GM19023 (cell line): ENCODE data around the gene ALDH1L2.
"Not testable (repeated sequence)": the region's sequence is repeated elsewhere in the genome, so short reads cannot be mapped to it uniquely, and the experiment has no call there.

Experiments
- ATAC-seq: cut with Tn5 transposase; IDR thresholded peaks from one replicate; pipeline ENCODE4 v1.9.1; 2021; ENCODE audit warnings: mild to moderate bottlenecking, moderate library complexity; ENCODE audit not compliant: unreplicated experiment

ALDH1L2 gene

DNA sequence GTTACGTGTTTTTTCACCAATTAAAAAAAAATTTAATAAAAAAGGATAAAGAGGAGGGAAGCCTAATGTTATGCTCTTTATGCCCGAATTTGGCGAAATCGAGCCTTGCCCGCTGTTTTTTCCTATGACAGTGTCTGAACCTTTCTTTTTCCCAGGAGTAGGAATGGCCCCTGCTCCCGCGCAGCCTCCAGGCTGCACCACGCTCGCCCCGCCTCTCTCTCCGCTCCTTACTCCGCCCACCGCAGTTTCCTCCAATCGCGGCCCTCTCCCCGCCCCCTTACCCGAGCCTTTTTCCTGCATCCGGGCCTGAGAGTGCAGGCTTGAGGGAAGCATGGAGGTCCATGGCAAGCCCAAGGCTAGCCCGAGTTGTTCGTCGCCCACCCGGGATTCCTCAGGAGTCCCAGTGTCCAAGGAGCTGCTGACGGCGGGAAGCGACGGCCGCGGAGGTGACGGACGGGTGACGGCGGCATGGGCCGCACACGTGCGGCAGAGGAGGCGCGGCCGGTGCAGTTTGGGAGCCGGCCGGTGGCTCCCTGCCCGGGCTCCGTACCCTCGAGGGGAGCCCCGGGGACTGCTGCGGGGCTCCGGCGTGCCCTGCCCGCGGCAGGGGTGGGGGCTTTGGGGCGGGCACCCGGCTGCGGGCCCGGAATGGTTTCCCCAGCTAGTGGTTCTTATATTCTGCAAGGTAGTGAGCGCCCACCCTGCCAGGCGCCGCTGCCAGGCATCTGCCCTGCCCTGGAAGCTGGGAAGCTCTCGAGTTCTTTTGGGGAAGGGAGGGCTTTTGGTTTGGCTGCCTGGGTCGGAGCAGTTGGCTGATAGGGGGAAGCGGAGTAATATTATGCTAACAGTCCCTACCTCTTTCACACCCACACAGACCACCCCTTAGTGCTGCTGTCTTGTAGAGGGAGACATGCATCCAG lies 98.0 kb downstream of the ALDH1L2 start, which contains the start of gene NOPCHAP1:
TSS of gene NOPCHAP1 (plus strand) at position 295 of the 920 bp plus-strand sequence. CDS start at position 332, 37 bp downstream.
- ATAC-seq = peak; percentile 99

DNA sequence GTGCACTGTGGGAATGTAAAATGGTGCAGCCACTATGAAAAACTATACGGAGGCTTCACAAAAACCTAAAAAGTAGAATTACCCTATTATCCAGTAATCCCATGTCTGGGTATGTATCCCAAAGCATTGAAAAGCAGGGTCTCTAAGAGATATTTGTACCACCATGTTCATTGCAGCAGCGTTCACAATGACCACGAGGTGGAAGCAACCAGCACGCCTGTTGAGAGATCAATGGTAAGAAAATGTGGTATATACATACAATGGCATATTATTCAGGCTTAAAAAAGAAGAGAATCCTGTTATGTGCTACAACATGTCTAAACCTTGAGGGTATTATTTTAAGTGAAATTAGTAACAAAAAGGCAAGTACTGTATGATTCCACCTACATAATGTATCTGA lies 99.1 kb downstream of the ALDH1L2 start:
- ATAC-seq = no peak

DNA sequence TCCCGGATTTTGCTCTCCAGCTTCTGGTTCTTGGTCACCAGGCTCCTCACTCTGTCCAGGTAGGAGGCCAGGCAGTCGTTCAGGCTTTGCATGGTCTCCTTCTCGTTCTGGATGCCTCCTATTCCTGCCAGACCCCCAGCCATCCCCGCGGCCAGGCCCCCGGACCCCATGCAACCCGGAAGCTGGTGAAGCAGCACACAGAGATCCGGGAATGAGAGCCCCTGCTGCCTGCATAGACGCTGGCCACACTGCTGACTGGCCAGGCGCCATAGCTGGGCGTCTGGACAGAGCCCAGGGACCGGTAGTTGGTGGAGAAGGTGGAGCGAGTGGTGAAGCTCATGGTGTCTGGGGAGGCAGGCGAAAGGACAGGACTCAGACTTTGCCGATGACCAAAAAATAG lies 106.6 kb downstream of the ALDH1L2 start:
- ATAC-seq = not testable (repeated sequence)

DNA sequence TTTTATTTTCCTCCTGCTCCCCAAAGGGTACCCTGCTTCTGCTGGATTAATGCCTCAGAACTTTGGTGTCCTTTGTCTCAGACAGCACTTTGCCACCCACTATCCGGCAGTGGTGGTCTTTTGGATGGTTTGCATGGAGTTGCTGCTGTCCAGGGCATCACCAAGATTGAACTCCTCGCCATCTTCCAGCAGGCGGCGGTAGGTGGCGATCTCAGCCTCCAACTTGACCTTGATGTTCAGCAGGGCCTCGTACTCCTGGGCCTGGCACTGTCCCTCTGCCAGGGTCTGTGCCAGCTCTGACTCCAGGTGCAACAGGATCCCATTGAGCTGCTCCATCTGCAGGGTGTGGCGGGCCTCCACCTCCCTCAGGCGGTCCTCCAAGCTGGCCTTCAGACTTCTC lies 107.6 kb downstream of the ALDH1L2 start:
- no peak for ATAC-seq

DNA sequence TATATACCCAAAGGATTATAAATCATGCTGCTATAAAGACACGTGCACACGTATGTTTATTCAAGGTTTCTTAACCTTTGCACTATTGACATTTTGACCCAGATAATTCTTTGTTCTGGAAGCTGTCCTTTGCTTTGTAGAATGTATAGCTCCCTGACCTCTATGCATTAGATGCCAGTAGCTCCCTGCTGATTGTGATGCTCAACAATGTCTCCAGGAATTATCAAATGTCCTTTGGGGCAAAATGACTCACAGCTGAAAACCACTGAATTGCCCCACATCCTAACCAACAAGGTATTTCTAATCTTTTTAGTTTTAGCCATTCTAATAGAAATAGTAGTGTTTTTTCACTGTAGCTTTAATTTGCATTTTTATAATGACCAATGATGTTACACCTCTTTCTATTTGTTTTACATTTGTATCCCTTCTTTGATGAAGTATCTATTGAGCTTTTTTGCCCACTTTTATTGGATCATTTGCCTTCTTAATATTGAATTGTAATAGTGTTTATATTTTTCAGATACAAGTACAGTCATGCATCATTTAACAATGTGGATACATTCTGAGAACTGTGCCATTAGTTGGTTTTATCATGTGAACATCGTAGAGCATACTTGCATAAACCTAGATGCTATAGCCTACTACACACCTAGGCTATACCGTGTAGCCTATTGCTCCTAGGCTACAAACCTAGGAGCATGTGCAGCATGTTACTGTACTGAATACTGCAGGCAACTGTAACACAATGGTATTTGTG lies 108.5 kb downstream of the ALDH1L2 start:
- ATAC-seq = no peak

DNA sequence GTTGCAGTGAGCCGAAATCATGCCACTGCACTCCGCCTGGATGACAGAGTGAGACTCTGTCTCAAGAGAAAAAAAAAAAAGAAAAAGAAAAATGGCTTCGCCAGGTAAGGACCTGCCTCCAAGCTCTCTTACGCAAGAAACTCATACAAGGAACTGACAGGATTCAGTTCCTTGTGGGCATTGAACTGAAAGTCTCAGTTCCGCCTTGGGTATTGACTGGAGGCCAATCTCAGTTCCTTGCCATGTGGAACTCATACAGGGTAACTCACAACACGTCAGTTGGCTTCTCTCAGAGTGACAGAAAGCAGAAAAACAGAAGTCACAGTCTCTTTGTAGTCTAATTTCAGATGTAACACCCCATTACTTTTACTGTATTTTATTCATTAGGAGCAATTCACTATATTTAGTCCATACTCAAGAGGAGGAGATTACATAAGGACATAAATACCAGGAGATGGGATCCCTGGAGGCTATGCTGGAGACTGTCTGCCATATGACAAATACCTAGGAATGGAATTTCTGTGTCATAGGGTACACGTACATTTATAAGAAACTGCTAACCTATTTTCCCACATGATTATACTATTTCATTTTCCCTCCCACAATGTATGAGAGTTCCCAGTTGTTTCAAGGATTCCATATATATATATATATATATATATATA lies 109.5 kb downstream of the ALDH1L2 start:
- peak; percentile 97 for ATAC-seq

DNA sequence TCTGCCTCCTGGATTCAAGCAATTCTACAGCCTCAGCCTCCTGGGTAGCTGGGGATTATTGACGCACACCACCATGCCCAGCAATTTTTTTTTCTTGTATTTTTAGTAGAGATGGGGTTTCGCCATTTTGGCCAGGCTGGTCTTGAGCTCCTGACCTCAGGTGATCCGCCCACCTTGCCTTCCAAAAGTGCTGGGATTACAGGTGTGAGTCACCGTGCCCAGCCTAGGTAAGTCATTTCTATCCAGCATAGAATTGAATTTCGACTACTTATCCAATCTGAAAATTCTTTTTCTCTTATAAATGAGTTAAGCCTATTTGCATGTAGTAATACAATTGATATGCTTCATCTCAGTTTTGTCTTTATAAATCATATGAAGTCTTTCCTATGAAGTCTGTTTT lies 111.0 kb downstream of the ALDH1L2 start:
- ATAC-seq = no peak

DNA sequence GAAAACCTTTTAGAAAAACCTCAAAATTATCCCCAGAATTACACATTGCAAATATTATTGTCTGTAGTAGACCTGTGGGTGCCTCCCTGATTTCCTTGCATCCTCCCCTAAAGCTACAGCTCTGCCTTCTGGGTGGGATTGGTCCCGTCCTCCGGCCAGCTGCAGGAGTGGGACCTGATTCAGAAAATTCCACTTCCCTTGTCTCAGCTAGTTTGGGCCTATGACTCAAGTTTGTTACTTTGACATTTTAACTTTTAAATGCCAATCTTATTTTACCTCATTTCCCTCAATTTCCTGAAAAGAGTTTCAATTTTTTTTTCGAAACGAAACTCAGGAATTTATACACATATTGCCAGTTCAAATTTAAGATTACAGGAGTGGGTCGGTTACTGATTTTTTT lies 113.0 kb downstream of the ALDH1L2 start:
- ATAC-seq = no peak
